ENCODE measurements around the gene OR11A1. TPM values are rescaled to one million over a fixed set of nuclear protein-coding genes. Genes with fewer than 3 reads are reported as not detected.

Gene OR11A1
- total and polyA plus RNA-seq, 4 experiments from 2014 or later = not detected

- CTCF ChIA-PET (ENCODE audit: partially characterized antibody) = no interaction called here
- no peak for DNase-seq
- Histone ChIP-seq H3K27ac (ENCODE audit: low read depth, low read length) (no peak overlapping the region), H3K4me1 (ENCODE audit: insufficient read depth, low read length) (no peaks in the 10 kb centered on the region), H3K27me3 (ENCODE audit: insufficient read depth, low read length) (no peaks in the 10 kb centered on the region), H3K36me3 (ENCODE audit: insufficient read depth, low read length) (no peaks in the 10 kb centered on the region), H3K9me3 (ENCODE audit: control insufficient read depth in 1 of 2, low read length in 2 of 2) (no peaks in the 10 kb centered on the region), H3K4me3 (ENCODE audit: low read length in 2 of 2) (no peak overlapping the region)
- POLR2A ChIA-PET (ENCODE audit: partially characterized antibody) = no interaction called here
- no peak overlapping the region for H3K27ac Mint-ChIP-seq
- H3K9me3 Mint-ChIP-seq = peaks cover 0 to 4% (median 0%) of the 10 kb centered on the region in 8 donors
- peaks cover 18 to 21% of the 10 kb centered on the region in 2 donors for H3K27me3 Mint-ChIP-seq
- H3K4me1 Mint-ChIP-seq = no peaks in the 10 kb centered on the region
- no peaks in the 10 kb centered on the region for H3K36me3 Mint-ChIP-seq
- intact Hi-C loops (cut with micrococcal nuclease) = no loop called here
- H3K4me3 Mint-ChIP-seq = no peak overlapping the region
Measured at GRCh38 chr6:29426654-29427053, 30.2 kb downstream of the OR11A1 start.

- Mint-ChIP-seq H3K36me3 (no peaks in the 10 kb centered on the region), H3K4me1 (no peaks in the 10 kb centered on the region), H3K9me3 (peaks cover 0 to 12% (median 5%) of the 10 kb centered on the region in 8 donors), H3K27ac (no peak overlapping the region), H3K27me3 (peaks cover 21 to 24% of the 10 kb centered on the region in 2 donors), H3K4me3 (no peak overlapping the region)
- intact Hi-C loops (cut with micrococcal nuclease) = no loop called here
- no peaks in the 10 kb centered on the region for H3K4me1 ChIP-seq (ENCODE audit: insufficient read depth, low read length)
- no peaks in the 10 kb centered on the region for H3K36me3 ChIP-seq (ENCODE audit: insufficient read depth, low read length)
- no peak overlapping the region for H3K27ac ChIP-seq (ENCODE audit: low read depth, low read length)
- no peaks in the 10 kb centered on the region for H3K27me3 ChIP-seq (ENCODE audit: insufficient read depth, low read length)
- ChIA-PET CTCF (ENCODE audit: partially characterized antibody) (interaction anchor here (1.2 kb wide), 1 partner anchor 12 kb away, joined by 4 read pairs; no protein-coding TSS in a partner anchor), POLR2A (ENCODE audit: partially characterized antibody) (no interaction called here)
- no peak for DNase-seq
- H3K4me3 ChIP-seq (ENCODE audit: low read length in 2 of 2) = no peak overlapping the region
- H3K9me3 ChIP-seq (ENCODE audit: control insufficient read depth in 1 of 2, low read length in 2 of 2) = no peaks in the 10 kb centered on the region
Measured at GRCh38 chr6:29425075-29425474, 31.8 kb downstream of the OR11A1 start.

- intact Hi-C loops (cut with micrococcal nuclease) = no loop called here
- no peaks in the 10 kb centered on the region for H3K36me3 ChIP-seq (ENCODE audit: insufficient read depth, low read length)
- Mint-ChIP-seq H3K4me1 (no peaks in the 10 kb centered on the region), H3K27me3 (peaks cover 21 to 23% of the 10 kb centered on the region in 2 donors), H3K9me3 (peaks cover 0 to 12% (median 6%) of the 10 kb centered on the region in 8 donors), H3K27ac (no peak overlapping the region), H3K36me3 (no peaks in the 10 kb centered on the region), H3K4me3 (no peak overlapping the region)
- POLR2A ChIA-PET (ENCODE audit: partially characterized antibody) = no interaction called here
- no peak overlapping the region for H3K4me3 ChIP-seq (ENCODE audit: low read length in 2 of 2)
- H3K27me3 ChIP-seq (ENCODE audit: insufficient read depth, low read length) = no peaks in the 10 kb centered on the region
- no peaks in the 10 kb centered on the region for H3K9me3 ChIP-seq (ENCODE audit: control insufficient read depth in 1 of 2, low read length in 2 of 2)
- H3K4me1 ChIP-seq (ENCODE audit: insufficient read depth, low read length) = no peaks in the 10 kb centered on the region
- CTCF ChIA-PET (ENCODE audit: partially characterized antibody) = interaction anchor here (1.2 kb wide), 1 partner anchor 11 kb away, joined by 4 read pairs; no protein-coding TSS in a partner anchor
- DNase-seq = no peak
- H3K27ac ChIP-seq (ENCODE audit: low read depth, low read length) = no peak overlapping the region
Measured at GRCh38 chr6:29424575-29424974, 32.3 kb downstream of the OR11A1 start.

- no peaks in the 10 kb centered on the region for H3K27me3 ChIP-seq (ENCODE audit: insufficient read depth, low read length)
- Mint-ChIP-seq H3K4me1 (no peaks in the 10 kb centered on the region), H3K9me3 (peaks cover 0 to 12% (median 6%) of the 10 kb centered on the region in 8 donors), H3K27ac (no peak overlapping the region), H3K27me3 (peaks cover 19 to 21% of the 10 kb centered on the region in 2 donors), H3K36me3 (no peaks in the 10 kb centered on the region), H3K4me3 (no peak overlapping the region)
- no peaks in the 10 kb centered on the region for H3K9me3 ChIP-seq (ENCODE audit: control insufficient read depth in 1 of 2, low read length in 2 of 2)
- no peaks in the 10 kb centered on the region for H3K4me1 ChIP-seq (ENCODE audit: insufficient read depth, low read length)
- intact Hi-C loops (cut with micrococcal nuclease) = no loop called here
- POLR2A ChIA-PET (ENCODE audit: partially characterized antibody) = no interaction called here
- no peak overlapping the region for H3K27ac ChIP-seq (ENCODE audit: low read depth, low read length)
- CTCF ChIA-PET (ENCODE audit: partially characterized antibody) = interaction anchor here (1.2 kb wide), 1 partner anchor 11 kb away, joined by 4 read pairs; no protein-coding TSS in a partner anchor
- no peaks in the 10 kb centered on the region for H3K36me3 ChIP-seq (ENCODE audit: insufficient read depth, low read length)
- H3K4me3 ChIP-seq (ENCODE audit: low read length in 2 of 2) = no peak overlapping the region
- DNase-seq = no peak
Measured at GRCh38 chr6:29424168-29424567, 32.7 kb downstream of the OR11A1 start.

- ChIA-PET POLR2A (ENCODE audit: partially characterized antibody) (no interaction called here), CTCF (ENCODE audit: partially characterized antibody) (no interaction called here)
- Histone ChIP-seq H3K4me1 (ENCODE audit: insufficient read depth, low read length) (no peaks in the 10 kb centered on the region), H3K4me3 (ENCODE audit: low read length in 2 of 2) (no peak overlapping the region), H3K27ac (ENCODE audit: low read depth, low read length) (no peak overlapping the region), H3K36me3 (ENCODE audit: insufficient read depth, low read length) (no peaks in the 10 kb centered on the region), H3K9me3 (ENCODE audit: control insufficient read depth in 1 of 2, low read length in 2 of 2) (no peaks in the 10 kb centered on the region), H3K27me3 (ENCODE audit: insufficient read depth, low read length) (no peaks in the 10 kb centered on the region)
- Mint-ChIP-seq H3K4me3 (no peak overlapping the region), H3K9me3 (peaks cover 0 to 12% (median 6%) of the 10 kb centered on the region in 8 donors), H3K27ac (no peak overlapping the region), H3K36me3 (no peaks in the 10 kb centered on the region), H3K27me3 (peaks cover 15 to 23% of the 10 kb centered on the region in 2 donors), H3K4me1 (no peaks in the 10 kb centered on the region)
- no peak for DNase-seq
- intact Hi-C loops (cut with micrococcal nuclease) = no loop called here
Measured at GRCh38 chr6:29419516-29419915, 37.4 kb downstream of the OR11A1 start.

DNA sequence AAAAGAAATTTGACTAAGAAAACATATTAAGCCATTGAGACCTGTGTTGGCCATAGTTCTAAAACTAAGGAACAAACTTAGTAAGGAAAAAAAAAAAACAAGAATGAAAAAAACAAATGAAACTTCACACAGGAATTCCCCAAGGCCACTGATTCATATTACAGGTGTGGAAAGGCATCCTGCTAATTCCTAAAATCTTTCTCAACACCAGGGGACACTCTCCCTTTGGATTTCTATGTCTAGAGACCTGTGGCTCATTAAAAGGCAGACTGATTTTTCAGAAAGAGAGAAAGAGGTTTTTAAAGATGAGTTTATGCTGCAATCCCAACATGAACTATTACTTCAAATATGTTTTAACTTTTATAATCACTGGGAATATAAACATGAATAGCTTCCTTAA, 42.3 kb downstream of the OR11A1 start, which contains the start of gene OR12D1:
Gene OR12D1 (plus strand): TSS at position 341 of the 400 bp plus-strand sequence.
- Histone ChIP-seq H3K9me3 (ENCODE audit: control insufficient read depth in 1 of 2, low read length in 2 of 2) (no peaks in the 10 kb centered on the region), H3K27me3 (ENCODE audit: insufficient read depth, low read length) (no peaks in the 10 kb centered on the region), H3K27ac (ENCODE audit: low read depth, low read length) (no peak within 1 kb of the TSS), H3K4me3 (ENCODE audit: low read length in 2 of 2) (no peak within 1 kb of the TSS), H3K4me1 (ENCODE audit: insufficient read depth, low read length) (no peaks in the 10 kb centered on the region), H3K36me3 (ENCODE audit: insufficient read depth, low read length) (no peaks in the 10 kb centered on the region)
- Mint-ChIP-seq H3K27ac (no peak within 1 kb of the TSS), H3K27me3 (peaks cover 11 to 34% of the 10 kb centered on the region in 2 donors), H3K4me3 (no peak within 1 kb of the TSS), H3K9me3 (peaks cover 0 to 22% (median 16%) of the 10 kb centered on the region in 8 donors), H3K4me1 (no peaks in the 10 kb centered on the region), H3K36me3 (no peaks in the 10 kb centered on the region)
- intact Hi-C loops (cut with micrococcal nuclease) = no loop called here
- ChIA-PET POLR2A (ENCODE audit: partially characterized antibody) (no interaction called here), CTCF (ENCODE audit: partially characterized antibody) (no interaction called here)
- no peak for DNase-seq

DNA sequence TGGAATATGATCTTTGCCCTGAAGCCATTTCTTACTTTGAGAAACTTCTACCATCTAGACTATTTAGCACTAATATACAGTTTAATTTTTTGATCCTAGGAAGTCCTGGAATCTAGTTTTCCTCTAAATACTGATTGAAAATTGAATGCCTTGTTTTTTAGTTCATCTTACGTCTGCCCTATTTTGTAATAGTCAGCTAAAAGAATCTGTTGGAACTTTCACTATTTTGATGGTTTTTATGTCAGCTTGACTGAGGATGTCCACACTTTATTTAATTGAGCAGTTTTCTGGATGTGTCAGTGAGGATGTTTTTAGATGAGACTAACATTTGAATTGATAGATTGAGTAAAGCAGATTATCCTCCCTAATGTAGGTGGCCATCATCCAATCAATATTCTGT, 53.1 kb downstream of the OR11A1 start:
- CTCF ChIA-PET (ENCODE audit: partially characterized antibody) = no interaction called here
- H3K36me3 Mint-ChIP-seq = no peaks in the 10 kb centered on the region
- peaks cover 26 to 50% of the 10 kb centered on the region in 2 donors for H3K27me3 Mint-ChIP-seq

DNA sequence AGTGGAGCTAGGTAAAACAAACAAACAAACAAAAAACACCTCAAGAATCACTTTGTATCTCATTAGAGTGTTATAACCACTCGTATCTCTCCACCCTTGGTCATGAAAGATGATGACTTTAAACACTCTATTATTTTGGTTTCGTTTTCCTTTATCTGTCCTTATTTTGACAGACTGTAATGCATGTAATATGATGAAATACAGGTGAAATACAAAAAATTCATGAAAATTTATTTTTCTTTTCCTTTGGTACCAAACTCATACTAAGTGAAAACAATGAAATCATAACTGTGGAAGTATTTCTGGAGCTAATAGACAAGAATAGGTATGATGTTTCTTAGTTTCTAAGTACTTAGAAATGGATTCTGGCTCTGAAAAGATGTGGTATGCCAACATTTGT, 57.3 kb downstream of the OR11A1 start:
- Mint-ChIP-seq H3K27me3 (peaks cover 23 to 55% of the 10 kb centered on the region in 2 donors), H3K4me3 (no peak overlapping the region), H3K9me3 (peaks cover 0 to 3% (median 0%) of the 10 kb centered on the region in 8 donors), H3K27ac (no peak overlapping the region), H3K4me1 (no peaks in the 10 kb centered on the region), H3K36me3 (no peaks in the 10 kb centered on the region)
- no peak overlapping the region for H3K4me3 ChIP-seq (ENCODE audit: low read length in 2 of 2)
- H3K27me3 ChIP-seq (ENCODE audit: insufficient read depth, low read length) = no peaks in the 10 kb centered on the region
- no peaks in the 10 kb centered on the region for H3K4me1 ChIP-seq (ENCODE audit: insufficient read depth, low read length)
- CTCF ChIA-PET (ENCODE audit: partially characterized antibody) = no interaction called here
- POLR2A ChIA-PET (ENCODE audit: partially characterized antibody) = no interaction called here
- intact Hi-C loops (cut with micrococcal nuclease) = no loop called here
- no peak for DNase-seq
- no peaks in the 10 kb centered on the region for H3K36me3 ChIP-seq (ENCODE audit: insufficient read depth, low read length)
- H3K9me3 ChIP-seq (ENCODE audit: control insufficient read depth in 1 of 2, low read length in 2 of 2) = no peaks in the 10 kb centered on the region
- no peak overlapping the region for H3K27ac ChIP-seq (ENCODE audit: low read depth, low read length)

More for the DNA sequence above, 53.1 kb downstream of the OR11A1 start:
- H3K4me1 ChIP-seq (ENCODE audit: insufficient read depth, low read length) = no peaks in the 10 kb centered on the region
- peaks cover 2 to 13% (median 10%) of the 10 kb centered on the region in 8 donors for H3K9me3 Mint-ChIP-seq
- H3K9me3 ChIP-seq (ENCODE audit: control insufficient read depth in 1 of 2, low read length in 2 of 2) = no peaks in the 10 kb centered on the region
- no peak overlapping the region for H3K4me3 Mint-ChIP-seq
- H3K27ac Mint-ChIP-seq = no peak overlapping the region
- DNase-seq = no peak
- POLR2A ChIA-PET (ENCODE audit: partially characterized antibody) = no interaction called here
- no peak overlapping the region for H3K4me3 ChIP-seq (ENCODE audit: low read length in 2 of 2)
- H3K27me3 ChIP-seq (ENCODE audit: insufficient read depth, low read length) = peaks cover 7% of the 10 kb centered on the region
- intact Hi-C loops (cut with micrococcal nuclease) = no loop called here
- no peak overlapping the region for H3K27ac ChIP-seq (ENCODE audit: low read depth, low read length)
- H3K36me3 ChIP-seq (ENCODE audit: insufficient read depth, low read length) = no peaks in the 10 kb centered on the region
- H3K4me1 Mint-ChIP-seq = no peaks in the 10 kb centered on the region

Data from CD4-positive, alpha-beta memory T cell (primary cell).